NCI-H2196 (cell line): ENCODE measurements around the gene PIP4K2A.
"Not testable (repeated sequence)": the region's sequence is repeated elsewhere in the genome, so short reads cannot be mapped to it uniquely, and the experiment has no call there.

ENCODE experiments used
- DNase-seq: peaks from one replicate; lab custom pipeline; 2025; ENCODE audit not compliant: unreplicated experiment; lab: John Stamatoyannopoulos, UW

Gene PIP4K2A

GRCh38 chr10:22714479-22715289 is at the start of gene PIP4K2A:
PIP4K2A (minus strand) TSS chr10:22714578; CDS start chr10:22714326, 252 bp downstream.
- DNase-seq: peak; percentile 59

- no peak for DNase-seq
These were observed 47.3 kb upstream of the PIP4K2A start for GRCh38 chr10:22761569-22762220.

DNA sequence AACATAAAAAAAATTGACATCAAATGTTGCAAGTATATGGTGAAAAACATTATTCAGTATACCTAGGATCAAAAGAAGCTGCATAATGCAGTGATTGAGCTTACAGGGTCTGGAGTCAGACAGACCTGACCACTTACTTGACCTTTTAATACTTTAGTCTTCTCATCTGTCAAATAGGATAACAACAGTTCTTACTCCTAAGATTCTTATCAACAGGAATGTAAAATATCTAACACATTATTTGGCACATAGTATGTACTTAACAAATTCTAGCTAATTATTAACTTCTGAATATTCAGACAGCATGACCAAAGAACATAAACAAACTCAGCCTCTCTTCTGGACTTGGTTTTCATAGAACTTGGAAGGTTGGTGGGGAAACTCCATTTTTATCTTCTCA is 45.6 kb upstream of the PIP4K2A start:
- DNase-seq: no peak

DNA sequence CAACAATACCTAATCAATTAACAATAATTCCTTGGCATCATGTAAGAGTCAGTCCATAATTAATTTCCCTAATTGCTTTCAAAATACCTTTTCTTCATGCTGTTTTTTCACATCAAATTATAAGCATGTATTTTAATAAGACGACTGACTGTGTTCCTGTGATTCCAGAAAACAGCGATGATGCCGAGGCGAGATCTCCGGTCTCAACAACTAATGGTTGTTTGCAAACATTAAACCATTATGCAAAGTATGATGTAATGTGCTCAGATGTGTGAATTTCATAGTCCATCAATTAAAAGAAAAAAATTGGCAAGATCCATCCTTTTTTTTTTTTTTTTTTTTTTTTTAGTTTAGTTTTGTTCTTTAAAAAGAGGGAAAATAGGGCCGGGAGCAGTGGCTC is 44.5 kb upstream of the PIP4K2A start:
- no peak for DNase-seq

DNA sequence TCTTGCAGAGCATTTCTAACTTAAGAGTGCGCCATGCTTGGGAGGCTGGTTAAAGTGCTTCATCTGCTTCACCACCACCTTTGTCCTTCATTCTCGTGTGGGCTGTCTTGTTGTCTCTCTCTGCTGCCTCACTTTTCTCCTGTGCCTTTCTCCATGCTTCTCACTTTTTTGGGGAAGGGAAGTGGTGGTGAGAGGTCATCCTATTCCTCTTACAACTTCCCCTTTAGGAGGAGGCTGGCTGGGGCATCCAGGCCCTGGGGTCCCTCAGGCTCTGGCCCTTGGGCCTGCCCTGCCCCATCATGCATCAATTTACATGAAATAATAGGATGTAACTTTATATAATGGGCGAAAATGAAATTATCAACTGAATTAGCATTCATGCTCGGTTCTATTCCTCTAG is 39.9 kb upstream of the PIP4K2A start:
- no peak for DNase-seq

- no peak for DNase-seq
These were observed 39.4 kb upstream of the PIP4K2A start for GRCh38 chr10:22753786-22754185.

- no peak for DNase-seq
These were observed 38.0 kb upstream of the PIP4K2A start for GRCh38 chr10:22752272-22752889.

DNA sequence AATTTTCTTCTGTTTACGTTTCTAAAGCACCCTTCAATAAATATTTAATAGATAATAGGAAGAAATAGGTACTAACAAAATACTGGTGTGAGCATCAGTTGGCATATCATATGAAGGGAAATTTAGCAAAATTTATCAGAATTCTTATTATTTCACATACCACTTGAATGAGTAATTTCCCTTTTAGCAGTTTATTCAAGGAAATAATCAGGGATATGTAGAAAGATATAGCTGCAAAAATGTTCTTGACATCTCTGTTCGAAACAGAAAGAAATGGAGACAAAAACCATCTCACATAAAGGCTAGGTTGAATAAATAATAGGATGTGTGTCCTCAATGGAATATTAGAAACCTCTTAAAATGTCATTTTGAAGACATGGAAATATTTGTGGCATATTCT is 35.8 kb upstream of the PIP4K2A start:
- no peak for DNase-seq

DNA sequence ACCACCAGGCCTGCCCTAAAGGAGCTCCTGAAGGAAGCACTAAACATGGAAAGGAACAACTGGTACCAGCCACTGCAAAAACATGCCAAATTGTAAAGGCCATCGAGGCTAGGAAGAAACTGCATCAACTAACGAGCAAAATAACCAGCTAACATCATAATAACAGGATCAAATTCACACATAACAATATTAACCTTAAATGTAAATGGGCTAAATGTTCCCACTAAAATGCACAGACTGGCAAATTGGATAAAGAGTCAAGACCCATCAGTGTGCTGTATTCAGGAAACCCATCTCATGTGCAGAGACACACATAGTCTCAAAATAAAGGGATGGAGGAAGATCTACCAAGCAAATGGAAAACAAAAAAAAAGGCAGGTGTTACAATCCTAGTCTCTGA is 30.5 kb upstream of the PIP4K2A start:
- DNase-seq: not testable (repeated sequence)

DNA sequence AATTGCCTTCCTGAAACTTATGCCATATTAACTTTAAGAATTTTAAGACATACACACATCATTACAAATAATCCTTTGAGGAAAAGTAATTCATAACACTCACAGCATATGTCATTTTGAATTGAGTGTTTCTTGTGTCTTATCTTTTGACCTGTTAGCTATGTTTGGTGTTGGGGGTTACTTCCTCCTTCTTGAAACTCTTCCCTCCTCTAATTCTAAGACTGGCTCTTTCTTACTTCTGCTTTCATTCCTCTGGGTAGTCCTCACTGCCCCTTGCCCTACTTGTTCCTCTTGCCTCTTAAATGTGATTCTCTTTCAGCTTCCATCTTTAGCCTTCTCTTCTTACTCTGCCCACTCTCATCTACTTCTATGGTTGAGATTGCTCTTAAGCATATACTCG is 28.3 kb upstream of the PIP4K2A start:
- no peak for DNase-seq

- DNase-seq: not testable (repeated sequence)
These were observed 27.3 kb upstream of the PIP4K2A start for GRCh38 chr10:22741631-22742030.

DNA sequence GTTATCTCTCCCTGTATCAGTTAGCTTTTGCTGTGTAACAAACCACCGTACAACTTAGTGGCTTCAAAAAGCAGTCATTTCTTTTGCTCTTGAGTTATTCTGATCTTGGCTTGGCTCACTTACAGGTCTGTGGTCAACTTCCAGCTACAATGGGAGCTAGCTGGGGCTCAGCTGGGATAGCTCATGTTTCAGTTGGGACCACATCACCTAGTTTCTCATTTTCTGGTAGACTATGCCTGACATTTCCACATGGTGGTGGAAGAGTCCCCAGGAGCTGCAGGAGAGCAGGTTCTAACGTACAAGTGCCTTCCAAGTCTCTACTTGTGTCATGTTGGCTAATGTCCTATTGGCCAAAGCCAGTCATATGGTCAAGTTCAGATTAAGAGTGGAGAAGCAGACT is 25.8 kb upstream of the PIP4K2A start:
- no peak for DNase-seq

- DNase-seq: no peak
These were observed 23.2 kb upstream of the PIP4K2A start for GRCh38 chr10:22737587-22737986.

DNA sequence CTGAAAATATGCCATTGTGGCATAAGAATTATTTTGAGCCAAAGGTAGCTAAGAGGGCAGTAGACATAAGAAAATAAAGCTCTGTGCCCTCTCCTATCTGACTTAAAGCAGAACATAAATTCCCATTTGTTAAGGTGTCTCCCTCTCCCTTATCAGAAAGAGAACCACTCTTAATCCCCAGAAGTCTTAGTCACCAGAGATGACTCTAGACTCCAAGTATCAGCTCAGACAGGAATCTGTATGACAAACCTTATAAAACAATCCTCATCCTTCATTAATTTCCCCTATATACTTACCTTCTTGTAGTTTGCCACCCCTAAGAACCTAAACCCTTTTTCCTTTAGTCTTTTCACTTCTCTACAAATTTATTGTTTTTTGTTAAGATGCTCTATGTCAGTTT is 21.8 kb upstream of the PIP4K2A start:
- no peak for DNase-seq

DNA sequence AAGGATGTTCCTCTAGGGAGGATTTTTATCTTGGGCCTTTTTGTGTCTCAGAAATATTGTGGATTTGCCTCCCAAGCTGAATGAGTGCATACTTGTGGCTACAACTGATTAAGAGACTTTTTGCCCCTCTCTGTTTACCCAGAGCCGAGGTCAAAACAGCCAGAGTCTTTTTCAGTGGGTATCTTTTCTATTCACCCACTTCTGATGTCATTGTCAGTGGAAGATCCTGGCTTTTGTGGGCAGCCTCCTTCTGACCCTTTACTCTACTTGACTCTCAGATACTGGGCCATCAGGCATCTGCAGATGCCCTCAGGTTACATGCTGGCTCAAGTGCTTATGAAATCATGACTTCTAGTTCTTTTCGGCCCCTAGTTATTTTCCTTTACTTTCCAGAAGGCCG is 19.6 kb upstream of the PIP4K2A start:
- no peak for DNase-seq

DNA sequence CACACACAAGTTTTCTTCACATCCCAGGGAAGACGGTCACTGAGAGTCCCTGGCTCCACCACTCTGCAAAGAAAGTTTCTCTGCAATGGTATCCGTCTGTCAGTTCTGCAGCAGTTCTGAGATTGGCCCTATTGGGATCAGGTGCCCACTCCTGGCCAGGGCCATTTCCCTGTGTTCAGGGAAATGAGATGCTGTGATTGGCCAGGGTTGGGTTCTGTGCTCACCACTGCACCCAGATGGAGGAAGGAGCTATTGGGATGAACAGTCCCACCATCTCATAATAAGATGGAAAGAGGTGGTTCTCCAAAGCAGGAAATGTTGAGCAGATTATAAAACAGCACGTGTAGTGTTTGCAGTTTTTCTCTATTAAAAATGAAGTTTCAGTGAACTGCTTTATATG is 13.3 kb upstream of the PIP4K2A start:
- no peak for DNase-seq

- DNase-seq: no peak
These were observed 12.7 kb upstream of the PIP4K2A start for GRCh38 chr10:22727112-22727511.

DNA sequence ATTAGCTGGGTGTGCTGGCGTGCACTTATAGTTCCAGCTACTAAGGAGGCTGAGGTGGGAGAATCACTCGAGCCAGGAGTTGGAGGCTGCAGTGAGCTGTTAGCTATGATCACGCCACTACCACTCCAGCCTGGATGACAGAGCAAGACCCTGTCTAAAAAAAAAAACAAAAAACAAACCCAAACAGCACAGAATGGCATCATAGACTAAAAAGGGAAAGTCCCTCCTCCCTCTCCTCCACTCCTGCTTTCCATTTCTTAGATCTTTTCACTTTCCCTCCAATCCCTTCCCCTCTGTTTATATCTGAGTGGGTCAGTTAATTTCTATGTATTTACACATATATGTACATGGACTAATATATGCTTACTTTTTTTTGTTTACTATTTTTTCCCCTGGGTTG is 10.4 kb upstream of the PIP4K2A start:
- DNase-seq: no peak

DNA sequence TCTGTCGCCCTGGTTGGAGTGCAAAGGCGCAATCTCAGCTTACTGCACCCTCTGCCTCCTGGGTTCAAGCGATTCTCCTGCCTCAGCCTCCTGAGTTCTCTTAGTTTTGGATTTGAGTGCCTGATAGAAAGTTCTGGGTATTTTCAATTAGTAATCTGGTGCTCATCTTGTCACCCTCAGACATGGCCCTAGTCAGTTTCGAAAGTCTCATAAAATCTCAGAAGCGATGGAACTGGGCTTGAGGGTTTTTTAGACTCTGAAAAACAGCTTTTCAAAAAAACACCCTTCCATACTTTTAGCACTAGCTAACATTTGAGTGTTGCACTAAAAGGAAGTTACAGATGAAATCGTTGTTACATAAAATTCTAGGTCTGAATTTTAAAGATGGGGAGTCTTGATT is 9.4 kb upstream of the PIP4K2A start:
- DNase-seq: no peak

DNA sequence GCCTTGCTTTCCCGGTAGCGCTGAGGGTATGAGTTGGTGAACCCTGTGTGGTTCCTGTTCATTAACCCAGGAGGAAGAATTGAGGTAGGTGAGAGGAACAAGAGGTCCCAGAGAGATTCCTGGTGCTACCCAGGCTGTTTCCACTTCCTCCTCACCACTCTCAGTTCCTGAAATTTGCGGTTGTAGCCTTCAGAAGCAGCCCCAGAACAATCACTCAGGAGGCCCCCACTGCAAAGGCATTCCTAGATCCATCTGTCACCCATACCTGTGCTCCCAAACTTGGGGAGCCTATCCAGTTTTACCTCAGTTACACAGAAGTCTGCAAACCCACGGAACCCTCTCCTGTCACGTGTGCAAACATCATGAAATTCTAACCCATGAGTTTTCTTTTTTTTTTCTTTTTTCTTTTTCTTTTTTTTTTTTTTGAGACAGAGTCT is 9.0 kb upstream of the PIP4K2A start:
- no peak for DNase-seq

GRCh38 chr10:22722626-22723169 is 8.3 kb upstream of the PIP4K2A start:
- no peak for DNase-seq

- DNase-seq: no peak
These were observed 6.3 kb upstream of the PIP4K2A start for GRCh38 chr10:22720667-22721066.
